ENCODE data around the gene RAB27A. TPM values are rescaled to one million over a fixed set of nuclear protein-coding genes. Genes with fewer than 3 reads are reported as not detected.

Gene RAB27A
- total and polyA plus RNA-seq, 2 donors (not counting 3 experiments of a cell fraction or from before 2014, with no cell fraction given): 7.3 to 30.9 TPM

GRCh38 chr15:55218056-55218455 lies 71.6 kb downstream of the RAB27A start:
- peaks cover 5% of the 10 kb centered on the region for H3K4me1 ChIP-seq (ENCODE audit: control insufficient read depth, extremely low read depth, insufficient read depth, low read length)
- DNase-seq (ENCODE audit: low read depth, low spot score): peak; percentile 42
- no TSS peak for BruUV-seq (replicated peaks)
- TF ChIP-seq GATA2 (IDR thresholded peaks at IDR 0.05; ENCODE audit: insufficient read depth, insufficient read length, low read depth, low read length) (no peak), EZH2 (IDR thresholded peaks at IDR 0.05; ENCODE audit: borderline replicate concordance, low read depth, low read length, severe bottlenecking) (no peak)
- no peak overlapping the region for H2AFZ ChIP-seq (ENCODE audit: low read depth, low read length)
- H3K4me2 ChIP-seq (ENCODE audit: insufficient read depth, low read length): no peak overlapping the region
- no peak for FAIRE-seq
- H3K4me3 ChIP-seq (replicated peaks in 1 of 3; ENCODE audit: insufficient read depth in 1 of 3, low read depth in 1 of 3, low read length in 3 of 3): no peak overlapping the region
- H3K27me3 ChIP-seq (ENCODE audit: control insufficient read depth in 2 of 2, insufficient read depth in 2 of 2, low read length in 2 of 2): no peaks in the 10 kb centered on the region
- ChIA-PET POLR2A (no interaction called here), CTCF (interaction anchor here (0.8 to 4.7 kb wide), 9 partner anchors 8 to 222 kb away, joined by 3 to 64 read pairs (median 4); partner anchors contain the start of genes CCPG1 and PIERCE2)
- H3K9me1 ChIP-seq (replicated peaks; ENCODE audit: control insufficient read depth, extremely low read depth, insufficient read depth, low read length): no peaks in the 10 kb centered on the region
- H3K79me2 ChIP-seq (ENCODE audit: control insufficient read depth, insufficient read depth, low read length): no peaks in the 10 kb centered on the region
- H3K9ac ChIP-seq (replicated peaks; ENCODE audit: extremely low read depth, insufficient read depth, low read length): no peak overlapping the region
- intact Hi-C loops (cut with micrococcal nuclease) (loop anchor here (5.0 kb wide), 1 partner anchor 424 kb away; no protein-coding TSS in a partner anchor), dilution Hi-C loops (cut with MboI; ENCODE audit: extremely low pct_ligation_motif_present, low sequenced_read_pairs) (no loop called here)
- no peaks in the 10 kb centered on the region for H3K36me3 ChIP-seq (ENCODE audit: control insufficient read depth in 2 of 2, extremely low read depth in 1 of 2, insufficient read depth in 2 of 2, low read length in 2 of 2)
- no peak overlapping the region for H3K27ac ChIP-seq (ENCODE audit: insufficient read depth, low read depth, low read length)
- no peaks in the 10 kb centered on the region for H4K20me1 ChIP-seq (replicated peaks; ENCODE audit: control insufficient read depth, extremely low read depth, insufficient read depth, low read length)
- H3K9me3 ChIP-seq (replicated peaks; ENCODE audit: control insufficient read depth, insufficient read depth, low read length): no peaks in the 10 kb centered on the region

DNA sequence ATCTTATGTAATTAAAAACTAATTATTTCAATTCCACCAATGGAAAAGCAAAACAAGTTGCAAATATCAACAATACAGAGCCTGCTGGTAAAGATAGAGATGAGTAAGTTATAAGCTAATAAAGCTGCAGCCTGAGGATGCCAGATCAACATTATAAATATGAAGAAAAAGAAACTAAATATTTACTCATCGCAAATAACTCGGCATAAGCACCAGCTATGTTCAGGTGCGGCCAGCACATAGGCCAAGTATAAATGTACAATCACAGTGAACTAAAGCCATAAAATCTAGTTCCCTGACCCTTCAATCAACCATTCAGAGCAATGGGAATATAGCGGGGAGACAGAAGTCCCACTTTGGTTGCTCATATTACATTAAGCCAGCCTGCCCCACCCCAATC lies 85.1 kb downstream of the RAB27A start:
- TF ChIP-seq POLR2A (IDR thresholded peaks at IDR 0.05; ENCODE audit: low read depth, low read length) (no peak), GATA2 (IDR thresholded peaks at IDR 0.05; ENCODE audit: insufficient read depth, insufficient read length, low read depth, low read length) (no peak), EZH2 (IDR thresholded peaks at IDR 0.05; ENCODE audit: borderline replicate concordance, low read depth, low read length, severe bottlenecking) (no peak)
- Histone ChIP-seq H3K4me1 (ENCODE audit: control insufficient read depth, extremely low read depth, insufficient read depth, low read length) (no peaks in the 10 kb centered on the region), H4K20me1 (replicated peaks; ENCODE audit: control insufficient read depth, extremely low read depth, insufficient read depth, low read length) (no peaks in the 10 kb centered on the region), H3K79me2 (ENCODE audit: control insufficient read depth, insufficient read depth, low read length) (no peaks in the 10 kb centered on the region), H3K36me3 (ENCODE audit: control insufficient read depth in 2 of 2, extremely low read depth in 1 of 2, insufficient read depth in 2 of 2, low read length in 2 of 2) (peaks cover 0 to 3% of the 10 kb centered on the region in 2 experiments), H3K9ac (replicated peaks; ENCODE audit: extremely low read depth, insufficient read depth, low read length) (no peak overlapping the region), H3K9me3 (replicated peaks; ENCODE audit: control insufficient read depth, insufficient read depth, low read length) (no peaks in the 10 kb centered on the region), H2AFZ (ENCODE audit: low read depth, low read length) (no peak overlapping the region), H3K4me3 (replicated peaks in 1 of 3; ENCODE audit: insufficient read depth in 1 of 3, low read depth in 1 of 3, low read length in 3 of 3) (no peak overlapping the region), H3K27ac (ENCODE audit: insufficient read depth, low read depth, low read length) (no peak overlapping the region), H3K4me2 (ENCODE audit: insufficient read depth, low read length) (no peak overlapping the region), H3K9me1 (replicated peaks; ENCODE audit: control insufficient read depth, extremely low read depth, insufficient read depth, low read length) (no peaks in the 10 kb centered on the region), H3K27me3 (ENCODE audit: control insufficient read depth in 2 of 2, insufficient read depth in 2 of 2, low read length in 2 of 2) (no peaks in the 10 kb centered on the region)
- ChIA-PET POLR2A (no interaction called here), CTCF (no interaction called here)
- dilution Hi-C loops (cut with MboI; ENCODE audit: extremely low pct_ligation_motif_present, low sequenced_read_pairs): no loop called here
- no peak for DNase-seq (ENCODE audit: low read depth, low spot score)
- intact Hi-C loops (cut with micrococcal nuclease): no loop called here
- FAIRE-seq: no peak
- BruUV-seq (replicated peaks): no TSS peak
